ENCODE measurements around the gene STARD13. TPM values are rescaled to one million over a fixed set of nuclear protein-coding genes. Genes with fewer than 3 reads are reported as not detected.
"Not testable (repeated sequence)": the region's sequence is repeated elsewhere in the genome, so short reads cannot be mapped to it uniquely, and the experiment has no call there.

Gene STARD13
- total RNA-seq, 1 donor = 52.2 TPM

DNA sequence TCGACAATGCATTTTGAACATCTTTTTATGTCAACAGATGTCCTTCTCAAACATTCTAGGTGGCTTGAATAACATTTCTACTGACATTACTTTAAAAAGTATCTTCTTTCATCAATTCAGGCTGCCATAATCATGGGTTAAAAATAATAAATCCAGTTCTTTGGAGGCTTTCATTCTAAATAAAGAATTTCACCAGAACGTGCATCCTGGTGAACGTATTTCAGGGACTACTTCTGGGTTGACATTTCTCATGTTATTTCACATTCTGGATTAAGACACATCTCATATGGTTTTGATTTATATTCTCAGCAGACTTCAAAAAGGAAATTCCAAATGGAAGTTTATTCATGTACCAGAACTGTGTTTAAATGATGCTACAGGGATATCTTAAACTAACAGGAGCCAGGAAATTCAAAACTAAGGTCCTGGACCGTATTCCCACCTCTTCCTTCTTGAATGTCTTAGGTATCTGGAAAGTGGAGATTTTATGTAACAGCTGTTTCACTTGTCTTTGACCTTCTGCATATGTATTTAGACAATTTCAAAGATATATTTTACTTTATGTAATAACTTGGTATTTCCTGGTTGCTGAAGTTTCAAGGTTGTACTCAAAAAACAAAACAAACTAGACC is 107.2 kb downstream of the STARD13 start:
- H3K4me3 ChIP-seq (ENCODE audit: low read depth, low read length) = no peak overlapping the region
- TF ChIP-seq, protein P1, sequence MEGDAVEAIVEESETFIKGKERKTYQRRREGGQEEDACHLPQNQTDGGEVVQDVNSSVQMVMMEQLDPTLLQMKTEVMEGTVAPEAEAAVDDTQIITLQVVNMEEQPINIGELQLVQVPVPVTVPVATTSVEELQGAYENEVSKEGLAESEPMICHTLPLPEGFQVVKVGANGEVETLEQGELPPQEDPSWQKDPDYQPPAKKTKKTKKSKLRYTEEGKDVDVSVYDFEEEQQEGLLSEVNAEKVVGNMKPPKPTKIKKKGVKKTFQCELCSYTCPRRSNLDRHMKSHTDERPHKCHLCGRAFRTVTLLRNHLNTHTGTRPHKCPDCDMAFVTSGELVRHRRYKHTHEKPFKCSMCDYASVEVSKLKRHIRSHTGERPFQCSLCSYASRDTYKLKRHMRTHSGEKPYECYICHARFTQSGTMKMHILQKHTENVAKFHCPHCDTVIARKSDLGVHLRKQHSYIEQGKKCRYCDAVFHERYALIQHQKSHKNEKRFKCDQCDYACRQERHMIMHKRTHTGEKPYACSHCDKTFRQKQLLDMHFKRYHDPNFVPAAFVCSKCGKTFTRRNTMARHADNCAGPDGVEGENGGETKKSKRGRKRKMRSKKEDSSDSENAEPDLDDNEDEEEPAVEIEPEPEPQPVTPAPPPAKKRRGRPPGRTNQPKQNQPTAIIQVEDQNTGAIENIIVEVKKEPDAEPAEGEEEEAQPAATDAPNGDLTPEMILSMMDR (IDR thresholded peaks at IDR 0.05; ENCODE audit: insufficient read depth, low read depth, low read length) = no peak
- DNase-seq (ENCODE audit: low read depth) = no peak

DNA sequence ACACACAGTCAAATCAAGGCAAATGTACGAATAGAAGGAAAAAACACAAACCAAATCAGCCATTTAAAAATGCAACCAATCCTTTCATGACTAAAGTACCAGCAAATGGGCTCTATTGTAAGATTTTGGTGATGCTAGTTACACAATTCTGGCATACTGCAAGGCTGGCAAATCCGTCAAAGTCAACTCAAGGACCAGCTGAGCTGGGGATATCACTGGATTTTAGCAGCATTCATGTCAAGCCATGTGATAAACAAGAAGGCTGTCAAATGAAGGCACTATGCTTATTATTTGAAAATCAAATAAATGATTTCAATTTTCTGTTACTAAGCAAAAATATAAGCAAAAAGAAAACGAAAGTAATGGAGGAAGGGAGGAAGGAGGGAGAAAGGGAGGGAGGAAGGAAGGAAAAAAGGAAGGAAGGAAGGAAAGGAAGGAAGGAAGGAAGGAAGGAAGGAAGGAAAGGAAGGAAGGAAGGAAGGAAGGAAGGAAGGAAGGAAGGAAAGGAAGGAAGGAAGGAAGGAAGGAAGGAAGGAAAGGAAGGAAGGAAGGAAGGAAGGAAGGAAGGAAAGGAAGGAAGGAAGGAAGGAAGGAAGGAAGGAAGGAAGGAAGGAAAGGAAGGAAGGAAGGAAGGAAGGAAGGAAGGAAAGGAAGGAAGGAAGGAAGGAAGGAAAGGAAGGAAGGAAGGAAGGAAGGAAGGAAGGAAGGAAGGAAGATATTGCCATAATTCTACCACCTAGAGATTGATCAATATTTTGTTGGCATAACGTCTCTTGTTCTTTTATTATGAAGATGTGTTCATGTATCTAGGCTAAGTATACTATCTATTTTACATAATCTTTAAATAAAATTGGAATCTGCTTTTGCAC is 108.0 kb downstream of the STARD13 start:
- not testable (repeated sequence) for H3K4me3 ChIP-seq (ENCODE audit: low read depth, low read length); DNase-seq (ENCODE audit: low read depth)

DNA sequence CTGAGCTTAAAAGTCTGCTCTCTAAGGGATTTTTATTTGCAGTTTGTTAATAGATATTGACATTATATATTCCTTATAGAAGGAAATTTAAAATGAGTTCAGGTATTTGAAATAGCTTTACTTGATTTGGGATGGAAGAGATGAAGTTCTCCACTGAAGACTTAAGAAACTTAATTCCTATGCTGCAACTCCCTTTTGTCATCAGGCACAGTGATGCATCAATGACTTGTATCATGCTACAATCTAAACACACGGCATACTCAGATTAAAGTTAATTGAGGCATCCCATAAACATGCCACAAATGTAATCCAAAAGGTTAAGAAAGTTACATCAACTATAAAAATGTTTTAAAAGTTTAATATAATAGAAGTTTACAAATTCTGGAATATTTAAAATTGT is 109.0 kb downstream of the STARD13 start:
- no peak overlapping the region for H3K4me3 ChIP-seq (ENCODE audit: low read depth, low read length)
- TF ChIP-seq, protein P1 (IDR thresholded peaks at IDR 0.05; ENCODE audit: insufficient read depth, low read depth, low read length) = no peak
- DNase-seq (ENCODE audit: low read depth) = no peak

DNA sequence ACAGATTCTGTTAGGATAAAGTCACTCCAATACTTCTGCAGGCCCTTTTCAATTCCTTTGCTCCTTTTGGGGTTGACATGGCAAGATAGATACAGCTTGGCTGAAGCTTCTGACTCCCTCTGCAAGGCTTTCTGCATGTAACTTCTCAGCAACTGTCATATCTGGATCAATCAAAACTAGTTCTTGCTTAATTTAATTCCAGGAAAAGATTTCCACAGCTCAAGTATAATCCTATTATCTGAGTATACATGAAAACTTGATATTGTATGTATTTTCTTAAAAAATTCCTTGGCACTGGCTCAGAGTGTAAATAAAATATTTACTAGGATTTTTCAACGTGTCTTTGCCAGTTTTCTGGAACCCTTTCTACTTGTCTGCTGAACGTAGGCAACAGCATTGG is 109.6 kb downstream of the STARD13 start:
- DNase-seq (ENCODE audit: low read depth) = no peak
- TF ChIP-seq, protein P1 (IDR thresholded peaks at IDR 0.05; ENCODE audit: insufficient read depth, low read depth, low read length) = no peak

DNA sequence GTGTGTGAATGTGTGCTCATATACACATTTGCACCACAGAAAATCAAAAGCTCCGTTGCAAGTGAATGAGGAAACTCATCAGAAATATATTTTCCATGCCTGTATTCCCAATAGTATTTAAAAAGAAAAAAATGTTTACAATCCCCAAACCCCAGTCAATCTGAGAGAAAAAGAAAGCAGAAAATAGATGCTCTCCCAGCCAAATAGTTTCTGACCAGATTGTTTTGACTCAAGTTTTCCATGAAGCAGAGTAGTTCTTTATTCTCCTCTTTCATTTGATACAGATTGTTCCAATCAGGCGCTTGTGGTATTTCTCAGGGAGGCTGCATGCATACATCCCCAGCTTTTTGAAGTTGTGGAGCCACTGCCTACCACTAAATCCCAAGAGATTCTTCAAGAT is 110.6 kb downstream of the STARD13 start:
- TF ChIP-seq, protein P1 (IDR thresholded peaks at IDR 0.05; ENCODE audit: insufficient read depth, low read depth, low read length) = no peak
- no peak for DNase-seq (ENCODE audit: low read depth)
- H3K4me3 ChIP-seq (ENCODE audit: low read depth, low read length) = no peak overlapping the region

More for the DNA sequence above, 109.6 kb downstream of the STARD13 start:
- no peak overlapping the region for H3K4me3 ChIP-seq (ENCODE audit: low read depth, low read length)

DNA sequence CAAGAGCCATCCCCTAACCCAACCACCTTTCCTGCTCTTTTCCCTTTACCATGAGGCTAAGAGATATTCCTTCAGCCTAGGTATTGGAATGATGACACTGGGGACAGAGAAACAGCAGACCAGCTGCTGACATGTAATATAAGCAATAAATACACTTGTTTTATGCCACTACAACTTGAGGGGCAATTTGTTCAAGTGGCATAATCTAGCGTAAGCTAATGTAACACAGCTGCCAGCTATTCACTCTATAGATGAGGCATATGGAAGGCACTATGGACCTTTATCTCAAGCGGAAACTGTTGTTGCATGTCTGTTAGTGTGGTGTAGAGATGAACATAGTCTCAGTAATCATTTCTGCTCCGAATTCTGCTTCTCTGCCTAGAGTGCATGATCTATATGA is 111.1 kb downstream of the STARD13 start:
- TF ChIP-seq, protein P1 (IDR thresholded peaks at IDR 0.05; ENCODE audit: insufficient read depth, low read depth, low read length) = no peak
- no peak for DNase-seq (ENCODE audit: low read depth)
- H3K4me3 ChIP-seq (ENCODE audit: low read depth, low read length) = no peak overlapping the region

DNA sequence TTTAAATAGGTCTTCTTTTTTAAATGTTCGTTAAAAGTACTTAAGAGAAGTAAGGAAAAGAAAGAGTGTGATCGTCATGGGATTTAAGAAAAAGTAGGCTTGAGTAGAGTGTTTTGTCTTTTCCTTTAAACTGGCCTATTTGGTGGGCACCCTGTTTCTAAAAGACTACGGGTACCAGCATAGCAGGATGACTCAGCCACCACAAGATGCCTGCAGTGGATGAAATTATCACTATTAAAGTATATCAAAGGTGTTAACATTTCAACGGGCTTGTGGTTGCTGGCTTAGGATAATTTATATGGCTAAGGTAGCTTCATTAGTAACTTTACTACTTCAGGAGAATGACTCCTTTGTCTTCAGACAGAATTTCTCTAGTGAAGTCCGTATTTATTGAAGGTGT is 112.6 kb downstream of the STARD13 start:
- TF ChIP-seq, protein P1 (IDR thresholded peaks at IDR 0.05; ENCODE audit: insufficient read depth, low read depth, low read length) = no peak
- H3K4me3 ChIP-seq (ENCODE audit: low read depth, low read length) = no peak overlapping the region
- DNase-seq (ENCODE audit: low read depth) = no peak
